ENCODE measurements around the gene PFKFB4. TPM values are rescaled to one million over a fixed set of nuclear protein-coding genes. Genes with fewer than 3 reads are reported as not detected.

PFKFB4 gene
- polyA plus RNA-seq, 1 experiment: 6.1 TPM

DNA sequence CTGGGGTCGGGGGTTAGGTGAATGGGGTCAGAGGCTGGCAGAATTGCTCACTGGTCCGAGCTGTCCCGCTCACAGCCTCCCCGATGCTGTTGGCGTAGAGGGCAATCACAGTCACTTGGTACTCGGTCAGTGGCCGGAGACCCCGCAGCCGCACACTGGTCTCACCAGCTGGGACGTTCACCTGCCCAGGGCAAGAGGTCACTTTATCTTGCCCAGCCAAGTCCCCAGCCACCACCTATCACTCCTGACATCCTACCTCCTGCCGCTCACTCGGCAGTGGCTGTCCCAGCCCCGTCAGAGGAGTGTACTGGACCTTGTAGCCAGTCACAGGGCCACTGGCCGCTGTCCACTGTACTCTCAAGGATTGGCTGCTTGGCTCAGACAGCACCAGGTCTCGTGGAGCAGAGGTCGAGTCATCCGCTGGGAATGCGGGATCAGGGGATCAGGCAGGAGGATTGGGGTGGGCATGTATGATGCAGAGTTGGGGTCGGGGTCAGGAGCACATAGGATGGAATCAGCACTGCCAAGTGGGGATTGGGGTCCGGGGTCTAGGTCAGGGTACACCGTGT, 36.0 kb upstream of the PFKFB4 start:
- H3K9me3 ChIP-seq (ENCODE audit: control insufficient read depth, insufficient read depth, low read length): no peaks in the 10 kb centered on the region; the same call in 1 of the 2 replicates
- H3K27me3 ChIP-seq (ENCODE audit: control insufficient read depth, insufficient read depth, low read length): no peaks in the 10 kb centered on the region

DNA sequence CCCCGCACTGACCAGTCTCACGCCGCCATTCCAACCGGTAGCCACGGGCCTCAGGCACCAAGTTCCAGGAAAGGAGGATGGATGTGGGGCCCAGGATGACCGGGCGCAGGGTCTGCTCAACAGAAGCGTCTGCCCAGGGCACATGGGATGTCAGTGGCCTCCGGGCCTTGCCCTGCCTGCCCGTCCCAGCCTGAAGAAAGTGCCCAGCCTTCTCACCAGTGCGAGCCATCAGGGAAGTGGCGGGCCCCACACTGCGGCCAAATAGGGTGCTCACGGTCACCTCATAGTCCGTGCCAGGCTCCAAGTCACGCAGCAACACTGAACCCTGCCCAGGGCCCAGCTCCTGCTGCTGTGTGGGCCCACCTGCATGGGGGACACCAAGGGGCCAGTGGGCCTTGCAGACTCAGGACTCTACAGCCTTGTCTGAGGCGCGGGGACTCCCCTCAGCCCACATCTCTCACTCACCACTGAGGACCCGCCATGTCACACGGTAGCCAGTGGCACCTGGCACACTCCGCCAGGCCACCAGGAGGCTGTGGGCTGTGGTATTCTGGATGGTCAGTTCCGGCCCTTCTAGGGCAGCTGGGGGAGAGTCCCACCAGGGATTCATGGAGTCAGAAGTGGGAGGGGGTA, 35.4 kb upstream of the PFKFB4 start:
- Histone ChIP-seq H3K9me3 (ENCODE audit: control insufficient read depth, insufficient read depth, low read length) (no peaks in the 10 kb centered on the region; the same call in 1 of the 2 replicates), H3K4me3 (ENCODE audit: low read depth, low read length) (no peak overlapping the region), H3K27me3 (ENCODE audit: control insufficient read depth, insufficient read depth, low read length) (no peaks in the 10 kb centered on the region), H3K27ac (ENCODE audit: low read depth, low read length) (no peak overlapping the region)
- POLR2A ChIA-PET: no interaction called here
- CTCF ChIA-PET: interaction anchor here (0.6 kb wide), 1 partner anchor 28 kb away, joined by 5 read pairs; no protein-coding TSS in a partner anchor
- TF ChIP-seq, protein P1, sequence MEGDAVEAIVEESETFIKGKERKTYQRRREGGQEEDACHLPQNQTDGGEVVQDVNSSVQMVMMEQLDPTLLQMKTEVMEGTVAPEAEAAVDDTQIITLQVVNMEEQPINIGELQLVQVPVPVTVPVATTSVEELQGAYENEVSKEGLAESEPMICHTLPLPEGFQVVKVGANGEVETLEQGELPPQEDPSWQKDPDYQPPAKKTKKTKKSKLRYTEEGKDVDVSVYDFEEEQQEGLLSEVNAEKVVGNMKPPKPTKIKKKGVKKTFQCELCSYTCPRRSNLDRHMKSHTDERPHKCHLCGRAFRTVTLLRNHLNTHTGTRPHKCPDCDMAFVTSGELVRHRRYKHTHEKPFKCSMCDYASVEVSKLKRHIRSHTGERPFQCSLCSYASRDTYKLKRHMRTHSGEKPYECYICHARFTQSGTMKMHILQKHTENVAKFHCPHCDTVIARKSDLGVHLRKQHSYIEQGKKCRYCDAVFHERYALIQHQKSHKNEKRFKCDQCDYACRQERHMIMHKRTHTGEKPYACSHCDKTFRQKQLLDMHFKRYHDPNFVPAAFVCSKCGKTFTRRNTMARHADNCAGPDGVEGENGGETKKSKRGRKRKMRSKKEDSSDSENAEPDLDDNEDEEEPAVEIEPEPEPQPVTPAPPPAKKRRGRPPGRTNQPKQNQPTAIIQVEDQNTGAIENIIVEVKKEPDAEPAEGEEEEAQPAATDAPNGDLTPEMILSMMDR (IDR thresholded peaks at IDR 0.05; ENCODE audit: low read depth, low read length): no peak
- DNase-seq (ENCODE audit: low read depth, low spot score): no peak

More for the DNA sequence above, 36.0 kb upstream of the PFKFB4 start:
- DNase-seq (ENCODE audit: low read depth, low spot score): no peak
- Histone ChIP-seq H3K4me3 (ENCODE audit: low read depth, low read length) (no peak overlapping the region), H3K27ac (ENCODE audit: low read depth, low read length) (no peak overlapping the region)
- POLR2A ChIA-PET: no interaction called here
- TF ChIP-seq, protein P1 (IDR thresholded peaks at IDR 0.05; ENCODE audit: low read depth, low read length): no peak
- CTCF ChIA-PET: interaction anchor here (0.6 kb wide), 1 partner anchor 29 kb away, joined by 5 read pairs; no protein-coding TSS in a partner anchor

DNA sequence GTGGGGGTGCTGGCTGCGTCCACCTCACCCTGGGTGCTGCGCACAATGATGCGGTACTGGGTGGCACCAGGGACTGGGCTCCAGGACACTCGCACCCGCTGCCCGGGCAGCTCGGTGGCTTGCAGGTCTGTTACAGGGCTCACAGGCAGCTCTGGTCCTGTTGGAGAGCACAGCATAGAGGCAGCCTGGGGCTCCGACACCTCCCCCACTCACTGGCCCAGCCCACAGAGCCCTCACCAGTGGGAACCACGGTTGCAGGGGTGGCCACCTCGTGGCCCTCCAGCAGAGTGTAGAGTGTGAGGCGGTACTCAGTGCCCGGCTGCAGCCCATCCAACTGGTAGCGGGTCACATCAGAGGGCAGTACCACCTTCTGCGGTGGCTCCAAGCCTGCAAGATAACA, 34.8 kb upstream of the PFKFB4 start:
- ChIA-PET CTCF (no interaction called here), POLR2A (no interaction called here)
- H3K27me3 ChIP-seq (ENCODE audit: control insufficient read depth, insufficient read depth, low read length): no peaks in the 10 kb centered on the region
- no peak overlapping the region for H3K4me3 ChIP-seq (ENCODE audit: low read depth, low read length)
- H3K27ac ChIP-seq (ENCODE audit: low read depth, low read length): no peak overlapping the region
- no peak for DNase-seq (ENCODE audit: low read depth, low spot score)
- H3K9me3 ChIP-seq (ENCODE audit: control insufficient read depth, insufficient read depth, low read length): no peaks in the 10 kb centered on the region; the same call in 1 of the 2 replicates
- TF ChIP-seq, protein P1 (IDR thresholded peaks at IDR 0.05; ENCODE audit: low read depth, low read length): no peak

DNA sequence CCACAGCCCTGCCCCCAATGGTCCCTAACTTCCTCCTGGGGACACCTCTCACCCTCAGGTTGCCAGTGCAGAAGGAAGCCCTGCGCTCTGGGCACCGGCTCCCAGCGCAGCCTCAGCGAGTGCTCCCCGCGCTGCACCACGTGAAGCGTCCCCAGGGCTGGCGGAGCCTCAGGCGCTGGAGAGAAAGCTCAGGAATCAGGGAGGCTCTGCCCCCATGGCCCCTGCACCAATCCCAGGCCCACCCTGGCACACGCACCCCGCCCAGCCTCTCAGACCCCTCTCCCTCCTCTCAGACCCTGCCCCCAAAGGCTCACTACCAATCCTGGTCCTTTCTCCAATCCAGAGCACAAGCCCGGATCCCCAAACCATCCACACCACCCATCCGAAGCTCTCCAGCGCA, 31.6 kb upstream of the PFKFB4 start:
- no peak for DNase-seq (ENCODE audit: low read depth, low spot score)
- H3K27me3 ChIP-seq (ENCODE audit: control insufficient read depth, insufficient read depth, low read length): no peaks in the 10 kb centered on the region
- H3K4me3 ChIP-seq (ENCODE audit: low read depth, low read length): no peak overlapping the region
- TF ChIP-seq, protein P1 (IDR thresholded peaks at IDR 0.05; ENCODE audit: low read depth, low read length): no peak
- ChIA-PET CTCF (no interaction called here), POLR2A (interaction anchor here (1.6 kb wide), 1 partner anchor 22 kb away, joined by 5 read pairs; no protein-coding TSS in a partner anchor)
- H3K27ac ChIP-seq (ENCODE audit: low read depth, low read length): no peak overlapping the region
- H3K9me3 ChIP-seq (ENCODE audit: control insufficient read depth, insufficient read depth, low read length): no peaks in the 10 kb centered on the region; the same call in 1 of the 2 replicates

DNA sequence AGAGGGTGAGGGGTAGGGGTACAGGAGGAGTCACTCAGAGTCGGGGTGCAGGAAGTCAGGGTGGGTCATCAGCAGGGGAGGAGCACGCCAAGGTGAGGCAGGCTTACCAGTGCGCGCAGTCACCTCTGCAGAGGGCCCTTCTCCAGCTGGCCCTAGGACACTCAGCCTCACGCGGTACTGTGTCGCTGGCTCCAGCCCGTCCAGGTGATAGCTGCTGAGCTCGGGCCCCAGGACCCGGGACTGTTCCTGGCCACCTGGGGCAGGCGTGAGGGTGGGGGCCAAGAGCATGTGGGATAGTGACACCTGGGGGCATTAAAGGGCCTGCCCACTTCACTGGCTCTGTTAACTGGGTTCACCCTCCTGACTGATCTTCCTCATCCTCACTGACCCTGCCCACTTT, 31.1 kb upstream of the PFKFB4 start:
- no peak for DNase-seq (ENCODE audit: low read depth, low spot score)
- POLR2A ChIA-PET: interaction anchor here (1.6 kb wide), 1 partner anchor 22 kb away, joined by 5 read pairs; no protein-coding TSS in a partner anchor
- CTCF ChIA-PET: no interaction called here

More for the DNA sequence above, 31.1 kb upstream of the PFKFB4 start:
- Histone ChIP-seq H3K27ac (ENCODE audit: low read depth, low read length) (no peak overlapping the region), H3K27me3 (ENCODE audit: control insufficient read depth, insufficient read depth, low read length) (no peaks in the 10 kb centered on the region), H3K4me3 (ENCODE audit: low read depth, low read length) (no peak overlapping the region), H3K9me3 (ENCODE audit: control insufficient read depth, insufficient read depth, low read length) (no peaks in the 10 kb centered on the region; the same call in 1 of the 2 replicates)
- TF ChIP-seq, protein P1 (IDR thresholded peaks at IDR 0.05; ENCODE audit: low read depth, low read length): no peak
